HAP-1 (cell line): Measurements from ENCODE around the gene SETDB2.

ENCODE experiments used
- DNase-seq, 2 experiments: peaks; one replicate each; pipeline ENCODE4 v3.0.0-alpha.2; 2016 to 2020; ENCODE audit warnings: low spot score in 2 of 2
- H3K27me3 ChIP-seq: fragments of 250-450 bp; sonication (Bioruptor Pico); 2 replicates; pipeline ENCODE4 v1.5.1; 2020; ENCODE audit warnings: low read depth, mild to moderate bottlenecking, moderate library complexity
- H3K36me3 ChIP-seq: fragments of 250-450 bp; sonication (Bioruptor Pico); replicated peaks from 2 replicates; pipeline ENCODE4 v1.5.1; 2020; ENCODE audit warnings: mild to moderate bottlenecking
- H3K4me1 ChIP-seq: fragments of 250-450 bp; sonication (Bioruptor Pico); 2 replicates; pipeline ENCODE4 v1.5.1; 2020; ENCODE audit warnings: mild to moderate bottlenecking
- H3K4me3 ChIP-seq: fragments of 250-450 bp; sonication (Bioruptor Pico); 2 replicates; pipeline ENCODE4 v1.5.1; 2020; ENCODE audit warnings: mild to moderate bottlenecking, moderate library complexity
- H3K9me3 ChIP-seq: fragments of 250-450 bp; sonication (Bioruptor Pico); 2 replicates; pipeline ENCODE4 v1.5.1; 2020; ENCODE audit warnings: mild to moderate bottlenecking, moderate library complexity
- in situ Hi-C: fragments of 300-500 bp; cut with MboI; formaldehyde crosslinking; loops from 3 replicates; pipeline ENCODE4 v1.14.3; 2020; ENCODE audit warnings: low sequenced_read_pairs, inconsistent platforms, mixed read lengths

SETDB2 gene

DNA sequence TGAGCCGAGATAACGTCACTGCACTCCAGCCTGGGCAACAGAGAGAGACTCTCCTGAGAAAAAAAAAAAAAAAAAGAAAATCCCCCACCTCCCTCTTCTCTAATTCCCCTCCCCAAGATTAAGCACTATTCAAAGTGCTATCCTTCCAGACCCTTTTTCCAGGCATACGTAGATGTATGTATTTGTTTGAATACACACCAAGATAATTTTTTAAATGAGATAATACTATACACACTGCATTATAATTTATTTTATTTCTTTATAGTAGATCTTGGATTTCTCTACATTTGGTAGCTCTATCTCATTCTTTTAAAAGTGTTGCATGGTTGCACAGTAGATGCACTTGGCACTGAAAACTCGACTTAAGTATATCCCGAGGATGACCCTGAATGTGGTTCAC is 32.7 kb upstream of the SETDB2 start:
- no peaks in the 10 kb centered on the region for H3K36me3 ChIP-seq
- H3K27me3 ChIP-seq = no peaks in the 10 kb centered on the region
- no peak overlapping the region for H3K4me3 ChIP-seq
- in situ Hi-C loops = no loop called here
- DNase-seq = no peak
- no peaks in the 10 kb centered on the region for H3K9me3 ChIP-seq
- peaks cover 21% of the 10 kb centered on the region for H3K4me1 ChIP-seq

DNA sequence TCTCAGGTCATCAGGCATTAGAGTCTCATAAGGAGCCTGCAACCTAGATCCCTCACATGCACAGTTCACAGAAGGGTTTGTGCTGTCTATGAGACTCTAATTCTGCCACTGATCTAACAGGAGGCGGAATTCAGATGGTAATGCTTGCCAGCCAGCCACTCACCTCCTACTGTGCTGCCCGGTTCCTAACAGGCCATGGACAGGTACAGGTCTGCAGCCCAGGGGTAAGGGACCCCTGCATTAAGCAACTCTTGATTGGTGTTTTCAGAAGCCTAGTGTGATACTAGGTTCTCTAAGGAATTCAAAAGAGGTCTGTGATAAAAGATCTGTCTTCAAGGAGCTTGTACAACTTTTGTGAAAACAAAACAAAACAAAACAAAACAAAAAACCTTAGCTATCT is 31.3 kb upstream of the SETDB2 start:
- Histone ChIP-seq H3K9me3 (no peaks in the 10 kb centered on the region), H3K4me3 (no peak overlapping the region), H3K36me3 (no peaks in the 10 kb centered on the region), H3K4me1 (peaks cover 21% of the 10 kb centered on the region), H3K27me3 (no peaks in the 10 kb centered on the region)
- in situ Hi-C loops = no loop called here
- no peak for DNase-seq

DNA sequence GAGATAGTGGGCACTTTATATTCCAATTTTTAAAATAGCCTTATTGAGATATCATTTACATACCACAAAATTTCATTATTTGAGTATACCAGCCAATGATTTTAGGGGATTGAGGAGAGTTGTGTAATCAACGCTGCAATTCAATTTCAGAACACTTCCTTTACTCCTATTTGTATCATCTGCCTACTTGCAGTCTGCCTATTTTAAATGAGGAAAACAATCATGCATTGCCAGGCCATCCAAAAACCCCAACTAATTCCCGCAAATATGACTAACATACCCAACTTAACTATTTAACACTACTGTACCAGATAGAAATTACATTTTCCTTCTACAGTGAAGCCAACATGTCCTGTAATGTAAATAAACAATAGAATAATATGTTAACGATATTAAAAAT is 26.9 kb upstream of the SETDB2 start:
- in situ Hi-C loops = no loop called here

DNA sequence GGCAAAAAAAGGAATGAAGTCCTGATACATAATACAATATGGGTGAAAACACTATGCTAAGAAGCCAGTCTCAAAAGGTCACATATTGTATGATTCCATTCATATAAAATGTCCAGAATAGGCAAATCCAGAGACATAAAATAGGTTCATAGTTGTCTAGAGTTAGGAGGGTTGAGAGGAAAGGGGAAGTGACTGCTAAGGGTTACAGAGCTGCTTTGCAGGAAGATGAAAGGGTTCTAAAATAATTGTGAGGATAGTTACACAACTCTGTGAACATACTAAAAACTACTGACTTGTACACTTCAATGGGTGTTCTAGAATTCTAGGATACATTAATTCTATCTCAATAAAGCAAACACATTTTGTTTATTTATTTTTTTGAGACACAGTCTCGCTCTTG is 25.9 kb upstream of the SETDB2 start:
- Histone ChIP-seq H3K4me1 (peaks cover 16% of the 10 kb centered on the region), H3K36me3 (no peaks in the 10 kb centered on the region), H3K4me3 (no peak overlapping the region), H3K27me3 (no peaks in the 10 kb centered on the region), H3K9me3 (no peaks in the 10 kb centered on the region)
- in situ Hi-C loops = no loop called here
- DNase-seq = no peak

More for the DNA sequence above, 26.9 kb upstream of the SETDB2 start:
- H3K36me3 ChIP-seq = no peaks in the 10 kb centered on the region
- no peaks in the 10 kb centered on the region for H3K9me3 ChIP-seq
- no peaks in the 10 kb centered on the region for H3K27me3 ChIP-seq
- no peak for DNase-seq
- H3K4me3 ChIP-seq = no peak overlapping the region
- H3K4me1 ChIP-seq = peaks cover 16% of the 10 kb centered on the region

DNA sequence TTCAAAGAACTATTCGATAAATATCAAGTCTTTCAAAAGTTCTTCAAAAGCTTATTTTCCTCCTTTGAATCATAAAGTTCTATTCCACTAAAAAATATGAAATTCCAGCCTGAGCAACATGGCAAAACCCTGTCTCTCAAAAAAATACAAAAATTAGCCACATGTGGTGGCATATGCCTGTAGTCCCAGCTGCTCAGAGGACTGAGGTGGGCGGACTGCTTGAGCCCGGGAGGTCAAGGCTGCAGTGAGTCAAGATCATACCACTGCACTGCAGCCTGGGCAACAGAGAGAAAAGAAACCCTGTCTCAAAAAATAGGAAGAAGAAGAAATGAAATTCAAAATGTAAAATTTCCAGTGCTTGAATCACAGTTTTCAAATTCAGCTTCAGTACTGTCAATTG is 24.8 kb upstream of the SETDB2 start:
- Histone ChIP-seq H3K4me1 (peaks cover 6% of the 10 kb centered on the region), H3K27me3 (no peaks in the 10 kb centered on the region), H3K9me3 (no peaks in the 10 kb centered on the region), H3K4me3 (no peak overlapping the region), H3K36me3 (no peaks in the 10 kb centered on the region)
- DNase-seq = no peak
- in situ Hi-C loops = no loop called here

DNA sequence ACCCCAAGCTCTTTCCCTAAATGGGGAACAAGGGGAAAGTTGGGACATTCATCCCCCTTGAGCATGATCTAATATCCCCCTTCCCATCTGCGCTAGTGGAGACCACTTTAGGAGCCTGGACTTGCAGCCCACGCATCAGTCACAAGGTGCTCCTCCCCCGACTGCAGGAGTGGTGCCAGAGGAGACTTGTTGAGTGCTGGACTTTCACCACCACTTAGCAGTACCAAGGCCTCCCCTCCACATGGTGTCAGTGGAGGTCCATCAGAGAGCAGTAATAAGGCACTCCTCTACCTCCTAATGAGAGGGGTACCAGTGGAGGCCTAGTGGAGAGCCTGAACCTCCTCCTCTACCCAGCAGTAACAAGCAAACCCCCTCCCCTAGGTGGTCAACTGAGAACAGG is 22.7 kb upstream of the SETDB2 start:
- in situ Hi-C loops = no loop called here
- H3K27me3 ChIP-seq = no peaks in the 10 kb centered on the region
- H3K4me1 ChIP-seq = no peaks in the 10 kb centered on the region
- H3K9me3 ChIP-seq = no peaks in the 10 kb centered on the region
- H3K4me3 ChIP-seq = no peak overlapping the region
- H3K36me3 ChIP-seq = no peaks in the 10 kb centered on the region
- peak in 1 of 2 experiments; percentile 17 for DNase-seq

DNA sequence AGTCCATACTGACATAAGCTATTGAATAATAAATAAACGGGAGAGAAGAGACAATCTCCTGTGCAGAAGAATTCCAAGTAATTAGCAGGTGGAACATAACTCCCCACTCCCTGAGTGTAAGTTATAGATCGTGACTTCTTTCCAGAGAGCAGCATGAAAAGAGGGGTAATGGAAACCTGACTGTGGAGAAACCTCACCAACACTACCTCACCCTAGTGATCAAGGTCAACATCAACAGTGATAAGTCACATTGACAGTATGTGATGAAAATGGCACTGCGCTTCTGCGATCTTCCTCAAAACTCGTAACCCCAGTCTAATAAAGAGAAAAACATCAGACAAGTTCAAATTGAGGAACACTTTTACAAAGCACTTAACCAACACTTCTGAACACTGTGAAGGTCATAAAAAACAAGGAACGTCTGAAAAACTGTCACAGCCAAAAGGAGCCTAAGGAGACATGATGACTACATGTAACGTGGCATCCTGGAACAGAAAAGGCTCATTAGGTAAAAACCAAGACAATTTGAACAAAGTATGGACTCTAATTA is 20.0 kb upstream of the SETDB2 start:
- in situ Hi-C loops = no loop called here
- H3K4me1 ChIP-seq = no peaks in the 10 kb centered on the region
- no peaks in the 10 kb centered on the region for H3K9me3 ChIP-seq
- no peak overlapping the region for H3K4me3 ChIP-seq
- DNase-seq = no peak
- H3K36me3 ChIP-seq = no peaks in the 10 kb centered on the region
- H3K27me3 ChIP-seq = no peaks in the 10 kb centered on the region

DNA sequence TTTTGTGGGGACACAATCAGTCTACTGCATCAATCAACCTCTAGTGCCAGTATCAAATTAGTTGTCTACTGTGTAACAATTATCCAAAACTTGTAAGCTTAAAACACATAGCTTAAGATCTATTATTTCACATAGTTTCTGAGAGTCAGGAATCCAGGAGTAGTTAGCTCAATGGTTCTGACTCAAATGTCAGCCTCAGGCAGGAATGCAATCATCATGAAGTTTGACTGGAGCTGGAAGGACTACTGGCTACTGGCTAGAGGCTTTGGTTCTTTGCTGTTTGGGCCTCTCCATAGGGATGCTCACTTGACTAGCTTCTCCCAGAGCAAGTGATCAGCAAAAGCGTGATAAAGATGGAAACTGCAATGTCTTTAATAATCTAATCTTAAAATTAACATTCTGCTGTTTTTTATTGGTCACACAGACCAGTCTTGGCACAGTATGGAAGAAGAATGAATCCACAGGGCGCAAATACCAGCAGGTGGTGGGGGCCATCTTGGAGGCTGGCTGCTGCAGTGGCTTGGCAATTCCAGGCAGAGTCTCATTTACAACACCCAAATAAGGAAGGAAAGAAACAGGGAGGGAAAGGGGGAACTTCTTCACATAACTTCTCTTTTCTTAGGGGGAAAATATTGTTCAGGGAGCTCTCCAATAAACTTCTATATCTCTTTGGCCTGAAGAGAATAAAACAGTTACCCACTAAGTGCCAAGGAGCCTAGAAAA is 15.9 kb upstream of the SETDB2 start:
- no peak for DNase-seq
- Histone ChIP-seq H3K27me3 (no peaks in the 10 kb centered on the region), H3K9me3 (no peaks in the 10 kb centered on the region), H3K36me3 (no peaks in the 10 kb centered on the region), H3K4me1 (no peaks in the 10 kb centered on the region), H3K4me3 (no peak overlapping the region)
- in situ Hi-C loops = no loop called here

DNA sequence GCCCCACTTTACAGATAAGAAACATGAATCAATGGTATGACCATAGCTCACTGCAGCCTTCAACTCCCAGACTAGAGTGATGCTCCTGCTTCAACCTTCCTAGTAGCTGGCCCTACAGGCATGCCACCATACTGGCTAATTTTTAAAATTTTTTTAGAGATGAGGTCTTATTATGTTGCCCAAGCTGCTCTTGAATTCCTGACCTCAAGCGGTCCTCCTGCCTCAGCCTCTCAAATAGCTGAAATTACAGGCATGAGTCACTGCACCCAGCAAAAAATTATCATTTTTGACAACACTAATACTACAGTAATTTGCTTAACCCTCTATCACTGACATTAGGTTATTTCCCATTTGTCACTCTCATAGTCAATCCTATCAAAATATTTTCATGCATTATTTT is 15.0 kb upstream of the SETDB2 start:
- DNase-seq = no peak
- H3K36me3 ChIP-seq = no peaks in the 10 kb centered on the region
- in situ Hi-C loops = no loop called here

DNA sequence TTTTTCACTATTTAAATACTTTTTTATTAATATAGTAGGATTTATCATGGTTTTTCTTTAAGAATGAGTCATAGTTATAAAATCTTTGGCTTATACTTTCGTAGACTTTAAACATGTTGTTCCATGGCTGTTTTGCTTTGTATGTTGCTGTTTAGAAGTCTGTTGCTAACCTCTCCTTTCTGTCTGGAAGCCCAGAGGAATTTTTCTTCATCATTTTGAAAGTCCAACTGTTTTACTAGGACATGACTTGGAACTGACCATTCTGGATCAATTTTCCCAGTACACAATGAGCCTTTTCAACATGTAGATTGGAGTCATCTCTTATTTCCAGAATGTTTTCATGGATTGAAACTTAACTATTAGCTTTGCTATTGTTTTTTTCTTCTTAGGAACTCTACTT is 8.1 kb upstream of the SETDB2 start:
- DNase-seq = no peak
- Histone ChIP-seq H3K4me1 (no peaks in the 10 kb centered on the region), H3K36me3 (no peaks in the 10 kb centered on the region), H3K27me3 (no peaks in the 10 kb centered on the region), H3K4me3 (no peak overlapping the region), H3K9me3 (no peaks in the 10 kb centered on the region)
- in situ Hi-C loops = no loop called here

More for the DNA sequence above, 15.0 kb upstream of the SETDB2 start:
- H3K4me1 ChIP-seq = no peaks in the 10 kb centered on the region
- H3K9me3 ChIP-seq = no peaks in the 10 kb centered on the region
- H3K27me3 ChIP-seq = no peaks in the 10 kb centered on the region
- no peak overlapping the region for H3K4me3 ChIP-seq

DNA sequence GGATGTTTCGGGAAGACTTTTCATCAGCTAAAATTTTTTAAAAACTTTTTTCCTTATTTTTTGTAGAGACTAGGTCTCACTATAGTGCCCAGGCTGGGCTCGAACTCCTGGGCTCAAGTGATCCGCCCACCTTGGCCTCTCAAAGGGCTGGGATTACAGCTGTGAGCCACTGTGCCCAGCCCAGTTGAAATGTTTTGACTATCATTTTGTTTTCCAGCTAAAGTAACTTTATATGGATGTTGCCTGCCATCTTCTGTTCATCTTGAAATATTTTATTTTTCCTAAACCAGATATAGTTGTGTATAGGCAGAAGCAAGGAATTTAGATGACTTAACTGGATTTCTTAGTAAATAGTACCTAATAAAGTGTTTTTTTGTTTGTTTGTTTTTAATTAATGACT is 7.2 kb upstream of the SETDB2 start:
- in situ Hi-C loops = no loop called here
- peak in 1 of 2 experiments; percentile 8 for DNase-seq
- H3K4me1 ChIP-seq = no peaks in the 10 kb centered on the region

DNA sequence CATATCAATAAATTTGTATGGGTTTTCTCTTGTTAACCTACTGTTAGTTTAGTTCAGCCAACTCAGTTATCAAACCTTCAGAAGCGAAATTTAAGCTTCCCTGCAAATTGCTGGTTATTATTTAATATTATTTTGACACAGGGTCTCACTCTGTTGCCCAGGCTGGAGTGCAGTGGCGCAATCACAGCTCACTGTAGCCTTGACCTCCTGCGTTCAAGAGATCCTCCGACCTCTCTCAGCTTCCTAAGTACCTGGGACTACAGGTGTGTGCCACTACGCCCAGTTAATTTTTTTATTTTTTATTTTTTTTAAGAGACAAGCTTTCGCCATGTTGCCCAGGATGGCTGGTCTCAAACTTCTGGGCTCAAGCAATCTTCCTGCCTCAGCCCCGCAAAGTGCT is 6.4 kb upstream of the SETDB2 start:
- H3K36me3 ChIP-seq = no peaks in the 10 kb centered on the region
- no peaks in the 10 kb centered on the region for H3K27me3 ChIP-seq
- H3K4me1 ChIP-seq = no peaks in the 10 kb centered on the region
- no peaks in the 10 kb centered on the region for H3K9me3 ChIP-seq
- H3K4me3 ChIP-seq = no peak overlapping the region
- in situ Hi-C loops = no loop called here
- DNase-seq = no peak

More for the DNA sequence above, 7.2 kb upstream of the SETDB2 start:
- H3K36me3 ChIP-seq = no peaks in the 10 kb centered on the region
- no peaks in the 10 kb centered on the region for H3K9me3 ChIP-seq
- no peak overlapping the region for H3K4me3 ChIP-seq
- H3K27me3 ChIP-seq = no peaks in the 10 kb centered on the region

DNA sequence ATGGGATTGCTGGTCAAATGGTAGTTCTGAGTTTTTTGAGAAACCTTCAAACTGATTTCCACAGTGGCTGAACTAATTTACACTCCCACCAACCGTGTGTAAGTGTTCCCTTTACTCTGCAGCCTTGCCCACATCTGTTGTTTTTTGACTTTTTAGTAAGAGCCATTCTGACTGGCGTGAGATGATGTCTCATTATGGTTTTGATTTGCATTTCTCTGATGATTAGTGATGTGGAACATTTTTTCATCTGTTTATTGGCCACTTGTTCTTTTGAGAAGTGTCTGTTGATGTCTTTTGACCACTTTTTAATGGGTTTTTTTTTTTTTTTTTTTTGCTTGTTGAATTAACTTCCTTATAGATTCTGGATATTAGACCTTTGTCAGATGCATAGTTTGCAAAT is 4.5 kb upstream of the SETDB2 start:
- peaks cover 5% of the 10 kb centered on the region; the same call in 1 of the 2 replicates for H3K4me1 ChIP-seq
- no peak overlapping the region for H3K4me3 ChIP-seq
- no peaks in the 10 kb centered on the region for H3K27me3 ChIP-seq
- in situ Hi-C loops = no loop called here
- H3K9me3 ChIP-seq = no peaks in the 10 kb centered on the region
- no peak for DNase-seq
- H3K36me3 ChIP-seq = no peaks in the 10 kb centered on the region

DNA sequence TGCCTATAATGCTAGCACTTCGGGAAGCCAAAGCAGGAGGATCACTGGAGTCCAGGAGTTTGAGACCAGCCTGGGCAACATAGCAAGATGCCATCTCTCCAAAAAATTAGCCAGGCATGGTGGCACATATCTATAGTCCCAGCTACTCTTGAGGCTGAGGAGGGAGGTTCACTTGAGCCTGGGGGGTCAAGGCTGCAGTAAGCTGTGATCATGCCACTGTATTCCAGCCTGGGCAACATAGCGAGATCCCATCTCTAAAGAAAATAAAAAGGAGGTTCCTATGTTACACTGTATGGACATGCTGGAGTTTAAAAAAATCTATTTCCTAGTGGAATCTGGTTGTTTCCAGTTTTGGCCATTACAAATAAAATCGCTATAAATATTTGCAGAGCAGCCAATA is 2.8 kb upstream of the SETDB2 start:
- H3K4me3 ChIP-seq = no peak overlapping the region
- H3K4me1 ChIP-seq = peaks cover 8% of the 10 kb centered on the region; the same call in 1 of the 2 replicates
- no peaks in the 10 kb centered on the region for H3K36me3 ChIP-seq
- in situ Hi-C loops = no loop called here
- H3K9me3 ChIP-seq = no peaks in the 10 kb centered on the region
- no peaks in the 10 kb centered on the region for H3K27me3 ChIP-seq
- no peak for DNase-seq

DNA sequence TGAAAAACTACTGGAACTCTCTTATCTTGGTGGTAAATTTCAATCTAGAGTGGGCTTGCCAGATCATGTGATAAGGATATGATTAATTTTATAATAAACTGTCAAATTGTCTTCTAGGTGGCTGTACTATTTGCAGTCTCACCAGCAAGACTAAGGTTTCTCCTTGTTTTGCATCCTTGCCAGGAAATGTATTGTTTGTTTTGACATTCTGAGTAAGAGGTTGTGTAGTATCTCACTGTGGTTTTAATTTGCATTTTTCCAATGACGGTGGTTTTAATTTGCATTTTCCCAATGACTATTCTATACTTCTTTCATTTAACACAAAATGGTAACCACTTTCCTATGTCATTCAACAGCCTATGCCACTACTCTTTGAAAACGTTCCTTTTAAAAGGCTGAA is 2.2 kb upstream of the SETDB2 start:
- no peak for DNase-seq
- no peaks in the 10 kb centered on the region for H3K9me3 ChIP-seq
- H3K27me3 ChIP-seq = no peaks in the 10 kb centered on the region
- H3K4me3 ChIP-seq = no peak overlapping the region
- no peaks in the 10 kb centered on the region for H3K36me3 ChIP-seq
- H3K4me1 ChIP-seq = peaks cover 10% of the 10 kb centered on the region
- in situ Hi-C loops = no loop called here
